Measurements from ENCODE around the gene ZIC2.

ZIC2 gene

DNA sequence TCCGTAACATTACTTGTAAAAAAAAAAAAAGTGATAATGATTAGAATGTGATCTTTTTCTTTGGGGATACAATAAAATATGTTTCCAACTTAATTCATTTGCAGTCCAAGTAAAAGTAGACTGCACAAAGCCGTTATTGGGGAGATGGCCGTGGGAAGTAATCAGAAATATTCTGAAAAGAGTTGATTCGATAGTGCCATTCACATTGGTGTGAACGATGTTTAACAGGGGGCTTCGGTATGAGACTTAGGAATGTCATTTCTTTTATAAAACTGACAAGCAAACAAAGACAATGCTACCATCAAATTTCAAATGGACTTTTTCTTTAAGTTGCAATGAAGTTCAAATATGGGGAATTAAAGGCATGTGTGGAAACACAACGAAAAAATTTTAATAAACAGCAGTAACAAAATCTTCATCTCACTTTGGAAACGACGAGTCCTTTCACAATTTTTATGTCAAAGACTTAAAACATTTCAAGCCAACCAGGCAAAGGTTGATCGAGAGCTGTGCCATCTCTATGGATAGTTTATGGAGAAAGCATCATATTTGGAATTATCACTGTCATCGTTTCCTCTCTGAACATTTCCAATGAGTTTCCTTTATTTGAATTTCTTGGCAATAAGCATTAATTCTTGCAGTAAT, 8.3 kb upstream of the ZIC2 start:
- DNase-seq (ENCODE audit: extremely low read depth in 1 of 2, low read depth in 1 of 2), result no peak

DNA sequence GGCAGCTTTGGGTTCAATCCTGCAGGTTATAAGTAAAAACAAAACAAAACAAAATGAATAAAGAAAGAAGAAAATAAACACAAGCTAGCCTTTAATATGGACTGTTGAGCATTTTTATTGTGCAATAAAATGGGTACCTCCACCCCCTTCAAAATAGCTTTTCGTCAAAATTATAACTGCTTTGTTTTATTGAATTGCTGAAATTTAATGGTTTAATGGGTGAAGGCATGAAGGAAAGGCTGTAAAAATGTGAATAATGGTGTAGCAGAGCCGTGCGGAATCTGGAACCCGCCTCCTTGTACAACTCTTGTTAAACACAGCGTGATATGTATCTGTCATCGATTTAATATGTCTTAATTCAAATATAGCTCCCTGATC, 7.8 kb upstream of the ZIC2 start:
- no peak for DNase-seq (ENCODE audit: extremely low read depth in 1 of 2, low read depth in 1 of 2)

DNA sequence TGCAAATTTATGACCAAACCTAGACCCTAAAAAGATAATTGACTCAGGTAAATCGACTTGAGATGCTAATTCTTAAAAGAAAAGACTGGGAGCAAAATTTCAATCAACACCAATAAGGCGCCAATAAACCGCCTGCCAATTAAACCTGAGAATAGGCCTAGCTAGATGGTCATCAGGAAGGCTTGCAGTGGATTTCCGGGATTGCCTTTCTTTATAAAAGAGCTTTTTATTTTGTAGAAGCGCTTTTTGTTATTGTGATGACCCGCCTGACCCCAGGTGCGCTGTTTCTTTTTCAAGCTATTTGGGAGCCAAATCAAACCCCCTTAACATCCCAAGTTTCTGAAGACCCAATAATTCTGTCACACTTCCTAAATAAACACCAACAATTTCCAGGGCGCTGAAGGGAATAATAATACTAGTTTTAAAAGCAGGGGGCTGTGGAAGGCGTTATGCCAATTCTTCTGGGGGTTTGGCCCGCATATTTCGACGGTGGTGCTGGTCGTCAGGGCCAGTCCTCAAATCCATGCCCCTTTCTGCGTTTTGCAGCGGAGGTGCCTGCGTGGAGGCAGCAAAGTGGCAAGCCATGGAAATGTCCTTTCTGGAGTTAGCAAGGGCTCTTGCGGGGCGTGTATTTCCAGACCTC, 7.2 kb upstream of the ZIC2 start:
- no peak for DNase-seq (ENCODE audit: extremely low read depth in 1 of 2, low read depth in 1 of 2)

DNA sequence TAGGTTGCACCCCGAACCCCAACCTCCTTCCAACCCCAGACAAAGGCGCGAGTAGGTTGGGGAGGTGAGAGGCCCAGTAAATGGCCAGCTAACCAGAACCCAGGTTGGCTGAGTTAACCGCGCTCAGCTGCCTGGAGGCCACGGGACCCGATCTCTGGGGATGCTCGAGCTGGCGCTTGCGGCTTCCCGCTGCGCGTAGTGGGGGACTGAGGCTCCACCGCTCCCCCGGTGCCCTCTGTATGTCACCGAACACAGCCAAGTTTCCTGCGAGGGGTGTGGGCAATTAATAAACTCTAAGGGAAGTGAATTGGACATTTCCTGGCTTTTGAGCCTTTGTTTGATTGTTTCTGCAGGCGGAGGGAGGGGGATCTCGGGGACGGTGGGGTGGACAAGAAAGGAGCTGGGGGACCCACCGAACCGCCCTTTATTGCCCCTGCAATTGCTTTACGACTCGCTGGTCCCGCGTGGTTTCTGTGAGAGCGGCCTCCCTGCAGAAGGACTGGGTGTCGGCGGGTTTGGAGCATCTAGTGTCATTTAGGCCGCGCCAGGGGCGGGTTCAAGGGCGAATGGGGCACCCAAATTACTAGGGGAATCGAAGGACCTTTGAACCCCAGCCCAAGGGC, 6.5 kb upstream of the ZIC2 start:
- no peak for DNase-seq (ENCODE audit: extremely low read depth in 1 of 2, low read depth in 1 of 2)

DNA sequence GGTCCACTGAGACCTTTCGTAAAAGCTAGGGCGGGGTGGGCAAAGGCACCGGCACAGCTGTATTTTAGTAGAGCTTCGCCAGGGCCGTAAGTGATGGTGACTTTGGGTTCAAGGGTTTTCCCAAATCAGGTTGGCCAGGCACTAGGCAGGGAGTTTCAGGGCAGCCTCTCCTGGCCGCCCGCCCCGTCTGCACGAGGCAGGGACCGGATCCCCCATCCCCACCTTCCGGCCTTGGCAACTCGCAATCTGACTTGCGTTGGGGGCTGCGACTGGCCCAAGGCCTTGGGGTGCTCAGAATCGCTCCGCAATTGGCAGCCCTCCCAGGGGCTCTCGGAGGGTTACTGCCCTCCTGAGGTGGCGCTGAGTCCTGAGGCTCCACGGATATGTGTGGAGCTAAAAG, 6.0 kb upstream of the ZIC2 start:
- no peak for DNase-seq (ENCODE audit: extremely low read depth in 1 of 2, low read depth in 1 of 2)

DNA sequence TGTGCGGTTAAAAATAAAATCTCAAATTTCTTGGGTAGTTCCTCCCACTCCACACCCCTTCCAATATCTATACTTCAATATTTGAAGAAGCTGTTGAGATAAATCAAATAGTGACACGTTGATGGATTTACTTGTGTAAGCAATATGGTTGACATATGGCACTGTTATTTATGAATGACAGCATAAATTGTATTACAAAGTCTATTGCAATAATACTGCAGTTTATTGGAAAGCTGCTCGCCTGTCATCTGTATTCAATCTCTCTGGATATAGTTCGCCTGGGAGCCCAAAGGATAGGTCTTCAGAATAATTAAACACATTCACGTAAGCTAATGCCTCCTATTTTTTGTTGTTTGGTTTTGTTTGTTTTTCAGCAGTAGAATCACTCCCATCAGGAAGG, 5.0 kb upstream of the ZIC2 start:
- DNase-seq (ENCODE audit: extremely low read depth in 1 of 2, low read depth in 1 of 2), result no peak

DNA sequence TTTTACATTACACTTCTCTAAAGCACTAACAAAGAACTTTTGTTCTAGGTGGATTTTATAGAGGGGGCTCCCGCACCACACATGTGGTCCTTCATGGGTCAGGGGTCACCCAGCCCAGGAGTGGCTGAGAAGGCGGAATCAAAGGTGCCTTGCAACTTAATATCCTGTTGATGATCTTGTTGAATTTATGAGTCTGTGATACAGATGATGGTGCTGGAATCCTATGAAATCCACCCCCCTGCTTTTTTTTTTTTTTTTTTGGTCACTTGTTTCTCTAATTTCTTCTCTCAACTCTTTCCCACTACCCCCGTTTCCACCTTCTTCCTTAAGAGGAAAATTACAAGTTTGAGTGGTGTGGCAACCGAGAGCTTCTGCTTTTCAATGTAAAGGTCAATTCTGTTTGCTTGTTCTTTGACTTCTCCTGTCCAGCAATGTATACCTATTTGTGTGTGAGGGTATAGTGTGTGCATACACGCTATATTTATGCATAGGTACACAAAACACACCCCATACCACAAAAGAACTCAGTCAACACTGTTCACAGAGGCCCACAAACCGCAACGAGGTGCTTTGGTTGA, 4.2 kb upstream of the ZIC2 start:
- DNase-seq (ENCODE audit: extremely low read depth in 1 of 2, low read depth in 1 of 2), result no peak

DNA sequence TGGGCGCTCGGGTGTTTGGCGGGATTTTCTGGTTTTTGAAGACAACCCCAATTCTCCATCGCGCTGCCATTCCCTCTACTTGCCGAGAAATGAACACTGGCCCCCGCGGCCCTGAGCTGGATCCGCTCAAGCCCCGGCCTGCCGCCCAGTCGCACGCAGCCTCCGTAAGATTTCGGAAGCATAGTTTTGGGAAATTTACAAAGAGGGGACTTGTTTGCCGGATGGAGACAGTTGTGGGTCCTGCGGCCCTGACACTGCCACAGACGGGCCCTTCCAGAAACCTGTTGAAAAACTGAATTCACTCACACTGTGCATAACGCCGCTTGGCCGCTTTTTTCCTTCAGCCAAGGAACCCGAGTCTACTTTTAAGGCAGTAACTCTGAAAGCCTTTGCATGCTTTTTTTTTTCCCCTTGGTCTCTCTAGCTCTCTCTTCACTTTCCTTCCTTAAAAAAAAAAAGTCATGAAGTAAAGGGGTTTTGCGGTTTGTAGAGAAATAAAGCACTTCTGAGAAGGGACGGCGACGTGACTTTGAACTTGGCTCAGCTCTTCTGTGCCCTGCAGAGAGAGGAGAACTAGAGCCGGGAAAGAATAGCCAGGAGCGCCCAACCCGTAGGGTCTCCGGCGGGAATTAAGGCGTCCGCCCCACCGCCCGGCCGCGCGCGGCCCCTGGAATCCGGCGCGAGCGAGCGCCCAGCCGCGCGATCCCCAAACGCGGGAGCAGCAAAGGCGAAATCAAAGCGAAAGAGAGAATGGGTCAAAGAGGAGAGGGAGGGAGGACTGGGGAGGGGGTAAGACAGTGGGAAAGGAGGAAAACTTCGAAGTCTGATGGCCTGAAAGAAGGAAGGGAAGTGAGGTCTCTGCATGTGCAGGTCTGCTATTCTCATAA, 3.4 kb upstream of the ZIC2 start:
- DNase-seq (ENCODE audit: extremely low read depth in 1 of 2, low read depth in 1 of 2), result no peak

DNA sequence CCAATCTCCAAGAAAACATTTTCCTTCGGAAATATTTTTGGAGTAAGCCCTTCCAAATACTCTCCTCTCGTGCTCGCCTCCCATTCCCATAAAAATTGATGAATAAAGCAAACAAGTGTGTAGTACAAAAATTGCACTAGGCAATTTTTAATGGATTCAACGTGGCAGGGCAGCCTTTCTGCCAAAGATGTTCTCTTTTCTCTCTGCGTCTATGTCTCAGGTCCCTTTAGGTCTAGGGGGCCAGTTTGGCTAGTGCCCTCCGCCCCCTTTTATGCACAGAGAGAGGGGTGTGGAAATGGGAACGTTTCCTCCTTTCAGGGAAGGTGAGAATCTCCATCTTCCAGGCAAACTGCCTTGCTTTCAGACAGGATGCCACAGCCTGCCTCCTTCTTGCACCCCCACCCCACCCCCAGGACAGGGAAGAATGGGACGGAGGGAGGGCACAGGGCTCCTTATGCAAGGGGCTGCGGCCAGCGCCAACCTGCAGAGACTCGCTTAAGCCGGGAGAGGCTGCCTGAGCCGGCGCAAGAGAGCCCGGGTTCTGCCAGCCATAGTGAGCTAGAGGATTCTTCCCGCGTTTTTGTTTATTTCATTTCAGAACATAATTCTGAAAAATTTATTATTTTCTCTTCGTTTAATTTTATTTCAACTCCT, 2.7 kb upstream of the ZIC2 start:
- DNase-seq (ENCODE audit: extremely low read depth in 1 of 2, low read depth in 1 of 2), result no peak

DNA sequence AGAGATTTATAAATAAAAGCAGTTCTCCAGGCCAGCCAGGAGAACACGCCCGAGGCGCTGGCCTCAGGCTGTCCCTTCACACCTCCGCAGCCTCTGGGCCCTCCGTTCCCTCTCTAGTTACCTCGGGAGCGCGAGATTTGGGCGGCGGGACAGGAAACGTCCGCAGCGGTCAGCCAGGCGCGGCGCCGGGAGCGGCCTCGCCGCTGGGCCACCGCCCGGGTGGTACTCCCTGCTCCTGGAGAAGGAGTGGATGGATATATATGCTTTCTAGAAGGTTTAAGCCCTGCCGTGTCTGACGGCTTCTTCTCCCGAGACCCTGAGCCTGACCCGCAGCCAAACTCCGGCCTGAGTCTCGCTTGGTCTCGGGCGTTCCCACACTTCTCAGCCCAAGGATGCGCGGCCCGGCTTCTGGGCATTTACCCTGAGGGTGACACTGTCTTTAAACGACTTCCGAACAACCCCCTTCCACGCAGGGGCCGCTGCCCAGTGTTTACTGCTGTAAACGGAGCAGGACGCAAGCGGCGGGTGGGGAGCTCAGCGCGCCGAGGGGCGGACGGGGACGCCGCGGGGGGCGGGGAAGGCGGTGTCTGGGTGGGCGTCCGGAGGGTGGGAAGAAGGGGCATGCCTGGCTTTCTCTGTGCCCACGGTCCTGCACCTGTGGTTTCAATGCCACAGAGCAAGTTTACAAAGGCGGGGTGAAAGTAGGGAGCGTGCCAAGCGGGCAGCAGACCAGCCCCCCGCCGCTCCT, 2.0 kb upstream of the ZIC2 start:
- DNase-seq (ENCODE audit: extremely low read depth in 1 of 2, low read depth in 1 of 2), result no peak

DNA sequence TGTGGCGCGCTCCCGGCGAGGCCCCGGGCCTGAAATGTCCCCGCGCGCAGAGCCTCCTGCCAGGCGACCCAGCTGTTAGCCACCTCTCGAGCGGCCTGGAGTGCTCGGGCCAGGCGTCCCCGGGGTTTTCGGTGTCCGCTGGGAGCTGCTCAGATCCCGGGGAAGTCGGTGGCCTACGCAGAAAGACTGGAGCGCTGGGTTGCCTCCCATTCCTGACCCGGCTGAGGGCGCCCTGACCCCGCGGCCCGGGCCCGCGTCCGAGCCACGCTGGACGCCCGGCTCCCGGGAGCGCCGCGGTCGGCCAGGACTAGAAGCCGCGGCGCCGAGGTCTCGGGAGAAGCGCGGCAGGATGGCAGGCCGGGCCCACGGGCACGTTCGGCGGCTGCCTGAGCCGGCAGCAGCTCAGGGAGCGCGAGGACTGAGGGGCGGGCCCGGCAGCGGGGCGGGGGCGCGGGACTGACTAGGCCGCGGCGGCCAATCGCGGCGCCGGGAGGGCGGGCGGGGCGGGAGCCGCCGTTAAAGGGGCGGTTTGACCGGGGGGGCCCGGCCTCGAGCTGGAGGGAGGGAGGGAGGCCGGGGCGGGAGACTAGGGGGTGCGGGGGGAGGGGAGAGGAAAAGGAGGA, 1.3 kb upstream of the ZIC2 start:
- DNase-seq (ENCODE audit: extremely low read depth in 1 of 2, low read depth in 1 of 2), result peak; percentile 41 to 44

DNA sequence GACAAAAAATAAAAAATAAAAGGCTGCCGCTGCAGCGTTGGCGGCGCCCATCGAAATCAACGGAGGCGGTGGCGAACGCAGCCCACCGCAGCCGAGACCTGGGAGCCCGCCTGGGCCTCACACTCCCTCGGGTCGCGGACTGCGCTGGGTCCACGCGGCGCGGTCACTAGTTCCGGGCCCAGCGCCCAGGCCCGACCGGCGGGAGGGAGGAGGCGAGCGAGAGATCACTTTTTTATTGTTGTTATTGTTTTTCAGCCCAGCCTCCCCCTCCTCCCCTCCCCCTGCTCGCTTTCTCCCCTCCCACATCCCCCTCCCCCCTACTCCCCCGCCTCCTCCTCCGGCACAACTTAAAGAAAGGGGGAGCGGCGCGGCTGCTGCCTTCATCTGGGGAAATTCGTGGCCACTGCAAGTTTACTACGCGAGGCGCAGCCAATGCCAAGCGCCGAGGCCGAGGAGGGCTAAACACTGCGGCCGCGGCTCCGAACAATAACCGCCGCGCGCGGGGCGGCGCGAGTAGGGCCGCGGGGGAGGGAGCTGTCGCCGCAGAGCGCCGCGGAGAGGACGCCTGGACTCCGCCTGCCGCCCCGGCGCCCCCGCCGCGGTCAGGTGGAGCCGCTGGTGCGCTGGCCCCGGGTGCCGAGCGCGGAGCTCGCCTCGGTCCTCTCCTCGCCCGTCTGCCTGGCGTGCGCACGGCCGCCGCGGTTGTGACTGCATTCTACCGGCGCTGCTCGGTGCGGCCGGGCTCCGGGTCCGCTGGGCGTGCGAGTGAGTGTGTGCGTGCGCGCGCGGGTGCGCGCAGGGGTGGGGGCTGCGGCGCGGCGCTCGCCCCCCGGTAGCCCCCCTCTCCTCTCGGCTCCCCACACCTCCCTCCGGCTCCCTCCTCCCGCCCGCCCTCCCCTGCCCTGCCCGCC, 505 bp upstream of the ZIC2 start:
- no peak for DNase-seq (ENCODE audit: extremely low read depth in 1 of 2, low read depth in 1 of 2)

DNA sequence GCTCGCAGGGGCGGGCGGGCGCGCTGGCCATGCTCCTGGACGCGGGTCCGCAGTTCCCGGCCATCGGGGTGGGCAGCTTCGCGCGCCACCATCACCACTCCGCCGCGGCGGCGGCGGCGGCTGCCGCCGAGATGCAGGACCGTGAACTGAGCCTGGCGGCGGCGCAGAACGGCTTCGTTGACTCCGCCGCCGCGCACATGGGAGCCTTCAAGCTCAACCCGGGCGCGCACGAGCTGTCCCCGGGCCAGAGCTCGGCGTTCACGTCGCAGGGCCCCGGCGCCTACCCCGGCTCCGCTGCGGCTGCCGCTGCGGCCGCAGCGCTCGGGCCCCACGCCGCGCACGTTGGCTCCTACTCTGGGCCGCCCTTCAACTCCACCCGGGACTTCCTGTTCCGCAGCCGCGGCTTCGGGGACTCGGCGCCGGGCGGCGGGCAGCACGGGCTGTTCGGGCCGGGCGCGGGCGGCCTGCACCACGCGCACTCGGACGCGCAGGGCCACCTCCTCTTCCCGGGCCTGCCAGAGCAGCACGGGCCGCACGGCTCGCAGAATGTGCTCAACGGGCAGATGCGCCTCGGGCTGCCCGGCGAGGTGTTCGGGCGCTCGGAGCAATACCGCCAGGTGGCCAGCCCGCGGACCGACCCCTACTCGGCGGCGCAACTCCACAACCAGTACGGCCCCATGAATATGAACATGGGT, 599 bp downstream of the ZIC2 start:
- no peak for DNase-seq (ENCODE audit: extremely low read depth in 1 of 2, low read depth in 1 of 2)

DNA sequence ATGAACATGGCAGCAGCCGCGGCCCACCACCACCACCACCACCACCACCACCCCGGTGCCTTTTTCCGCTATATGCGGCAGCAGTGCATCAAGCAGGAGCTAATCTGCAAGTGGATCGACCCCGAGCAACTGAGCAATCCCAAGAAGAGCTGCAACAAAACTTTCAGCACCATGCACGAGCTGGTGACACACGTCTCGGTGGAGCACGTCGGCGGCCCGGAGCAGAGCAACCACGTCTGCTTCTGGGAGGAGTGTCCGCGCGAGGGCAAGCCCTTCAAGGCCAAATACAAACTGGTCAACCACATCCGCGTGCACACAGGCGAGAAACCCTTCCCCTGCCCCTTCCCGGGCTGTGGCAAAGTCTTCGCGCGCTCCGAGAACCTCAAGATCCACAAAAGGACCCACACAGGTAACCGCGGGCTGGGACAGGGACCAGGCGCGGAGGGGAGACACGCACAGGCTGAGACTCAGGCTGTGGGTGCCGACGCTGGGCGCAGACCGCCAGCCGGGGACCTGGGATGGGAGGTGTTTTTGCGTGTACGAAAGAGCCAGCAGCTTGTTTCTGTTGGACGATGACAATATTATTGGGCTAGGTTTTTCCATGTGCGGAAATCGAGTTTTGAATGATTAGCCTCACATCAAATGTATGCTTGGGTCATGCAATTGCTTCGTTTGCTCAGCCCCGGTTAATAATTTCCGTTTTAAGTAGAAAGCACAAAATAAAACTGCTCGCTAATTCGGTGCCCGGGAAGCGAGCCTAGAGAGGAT, 1.3 kb downstream of the ZIC2 start:
- no peak for DNase-seq (ENCODE audit: extremely low read depth in 1 of 2, low read depth in 1 of 2)

DNA sequence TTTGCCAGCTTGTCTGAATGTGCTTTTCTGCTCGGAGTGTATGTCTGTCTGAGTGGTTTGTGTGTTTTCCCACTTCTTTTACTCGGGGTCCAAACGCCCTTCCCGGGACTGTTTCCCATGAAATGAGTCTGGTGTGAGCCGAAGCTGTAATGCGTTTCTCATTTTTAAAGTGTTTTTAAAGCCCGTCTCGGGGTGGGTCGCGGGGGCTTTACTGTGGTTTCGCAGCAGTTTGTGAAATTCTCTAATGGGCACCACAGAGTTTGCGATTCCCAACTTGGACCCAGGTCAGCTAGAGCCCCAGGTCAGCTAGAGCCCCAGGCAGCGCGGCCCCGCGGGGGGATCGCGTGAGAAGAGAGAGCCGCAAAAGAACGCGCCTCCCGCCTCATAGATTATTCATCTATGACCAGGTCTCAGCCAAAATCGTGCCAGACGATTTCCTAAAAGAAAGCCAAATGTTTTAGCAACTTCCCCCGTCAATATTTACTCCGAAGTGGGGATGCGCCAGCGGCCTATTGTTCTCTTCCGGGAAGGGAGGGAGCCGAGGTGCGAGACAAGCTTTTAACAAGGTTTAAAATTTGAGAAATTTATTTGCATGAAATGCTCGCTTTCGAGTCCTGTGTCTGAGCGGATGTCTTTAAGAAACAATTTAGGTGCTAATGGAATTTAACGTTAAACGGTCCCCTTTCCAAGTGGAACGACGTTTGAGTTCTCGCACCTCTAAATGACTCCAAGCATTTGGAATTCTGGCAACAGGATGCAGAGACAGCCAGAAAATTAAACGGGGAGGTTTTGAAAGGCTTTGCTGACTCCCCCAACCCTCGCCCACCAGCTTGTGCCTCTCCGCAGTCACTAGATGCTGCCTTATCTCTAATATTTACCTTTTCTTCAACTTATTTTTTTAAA, 2.2 kb downstream of the ZIC2 start:
- DNase-seq (ENCODE audit: extremely low read depth in 1 of 2, low read depth in 1 of 2), result no peak

Measured in stimulated activated CD8-positive, alpha-beta memory T cell treated with anti-CD3 and anti-CD28 coated beads, Interleukin-7, amount 100 ng/mL, for 48 hours (primary cell).